PC-3 (cell line): ENCODE results near the gene SCIMP. TPM values are rescaled to one million over a fixed set of nuclear protein-coding genes. Genes with fewer than 3 reads are reported as not detected.

Experiments used
- ATAC-seq: fragments of 200-7000 bp; cut with Tn5 transposase; 2 replicates; pipeline ENCODE4 v1.9.1; 2020; ENCODE audit warnings: mild to moderate bottlenecking, moderate library complexity
- BruUV-seq: library from RNA; stranded (reverse); fragments of 400-500 nt; replicated peaks from 2 replicates; lab custom pipeline; 2021; lab: Mats Ljungman, UMichigan
- CTCF ChIA-PET: fragments of 300-600 bp; sonication (Branson Sonifier 250); formaldehyde crosslinking; loops from one replicate; lab custom pipeline; 2022; ENCODE audit warnings: antibody characterized with exemption; lab: Charles Lee
- POLR2A ChIA-PET: fragments of 300-600 bp; sonication (Branson Sonifier 250); formaldehyde crosslinking; loops from one replicate; lab custom pipeline; 2022; ENCODE audit warnings: antibody characterized with exemption; ENCODE audit not compliant: unreplicated experiment; lab: Charles Lee
- DNase-seq: peaks from one replicate; pipeline ENCODE4 v3.0.0-alpha.2; 2015
- H2AFZ ChIP-seq: fragments of 300-600 bp; sonication (generic); 2 replicates; pipeline ENCODE4 v1.6.0; 2016; ENCODE audit warnings: antibody characterized with exemption, low read length
- H3F3A ChIP-seq: fragments of 300-600 bp; sonication (generic); one replicate; pipeline ENCODE4 v1.6.0; 2017; ENCODE audit warnings: antibody characterized with exemption, low read length, control low read depth, mild to moderate bottlenecking; ENCODE audit not compliant: unreplicated experiment
- H3K27ac ChIP-seq: fragments of 300-600 bp; sonication (generic); 2 replicates; pipeline ENCODE4 v1.5.1; 2016; ENCODE audit warnings: mild to moderate bottlenecking, low read length
- H3K27me3 ChIP-seq: fragments of 300-600 bp; sonication (generic); 2 replicates; pipeline ENCODE4 v1.6.1; 2016; ENCODE audit warnings: low read length, mixed read lengths
- H3K36me3 ChIP-seq: fragments of 300-600 bp; sonication (generic); 2 replicates; pipeline ENCODE4 v1.6.1; 2016; ENCODE audit warnings: low read depth, mixed run types, low read length, mixed read lengths
- H3K4me1 ChIP-seq: fragments of 300-600 bp; sonication (generic); 2 replicates; pipeline ENCODE4 v1.5.1; 2016; ENCODE audit warnings: low read length; ENCODE audit not compliant: insufficient read depth
- H3K4me2 ChIP-seq: fragments of 300-600 bp; sonication (generic); 2 replicates; pipeline ENCODE4 v1.6.0; 2016; ENCODE audit warnings: low read length
- H3K4me3 ChIP-seq: fragments of 300-600 bp; sonication (generic); 2 replicates; pipeline ENCODE4 v1.5.1; 2016; ENCODE audit warnings: mild to moderate bottlenecking, low read length, mixed read lengths
- H3K79me2 ChIP-seq: fragments of 300-600 bp; sonication (generic); 2 replicates; pipeline ENCODE4 v1.6.1; 2017; ENCODE audit warnings: low read length, mixed read lengths
- H3K9ac ChIP-seq: fragments of 300-600 bp; sonication (generic); 2 replicates; pipeline ENCODE4 v1.6.0; 2016; ENCODE audit warnings: mild to moderate bottlenecking, low read length
- H3K9me2 ChIP-seq: fragments of 300-600 bp; sonication (generic); replicated peaks from 2 replicates; pipeline ENCODE4 v1.6.1; 2016; ENCODE audit warnings: mixed run types, low read length, mixed read lengths
- H3K9me3 ChIP-seq: fragments of 300-600 bp; sonication (generic); 2 replicates; pipeline ENCODE4 v1.6.1; 2016; ENCODE audit warnings: low read length, mixed read lengths
- H4K20me1 ChIP-seq: fragments of 300-600 bp; sonication (generic); 2 replicates; pipeline ENCODE4 v1.6.1; 2016; ENCODE audit warnings: low read length, mixed read lengths
- CTCF ChIP-seq: fragments of 300-600 bp; sonication (generic); conservative IDR thresholded peaks from 2 replicates; pipeline ENCODE4 v1.5.1; 2017; ENCODE audit warnings: antibody characterized with exemption, low read depth, mild to moderate bottlenecking, low read length
- EZH2 ChIP-seq: fragments of 300-600 bp; sonication (generic); IDR thresholded peaks from one replicate; pipeline ENCODE4 v1.6.1; 2017; ENCODE audit warnings: antibody characterized with exemption, mild to moderate bottlenecking, low read length; ENCODE audit not compliant: unreplicated experiment
- EZH2phosphoT487 ChIP-seq: fragments of 300-600 bp; sonication (generic); IDR thresholded peaks from 2 replicates; pipeline ENCODE4 v1.6.1; 2018; ENCODE audit warnings: mild to moderate bottlenecking, antibody characterized with exemption, low read length, borderline replicate concordance
- intact Hi-C: fragments of 100-400 bp; cut with micrococcal nuclease; formaldehyde crosslinking; loops from 2 replicates; pipeline ENCODE4 v1.9.0; 2023
- total RNA-seq: library from RNA; depleted of rRNA; stranded (reverse); fragments of >200 nt; gene quantifications from 2 replicates; pipeline ENCODE4 v1.2.3, GENCODE V29; 2014

The SCIMP gene
- total RNA-seq, 1 experiment from 2014 or later = not detected

GRCh38 chr17:5194346-5194745 lies 40.3 kb downstream of the SCIMP start:
- intact Hi-C loops = no loop called here
- DNase-seq = no peak
- CTCF ChIA-PET = no interaction called here
- POLR2A ChIA-PET = no interaction called here
- H3K79me2 ChIP-seq = peaks cover 21% of the 10 kb centered on the region
- no peak for ATAC-seq
- H3K27ac ChIP-seq = no peak overlapping the region
- H3K36me3 ChIP-seq = peaks cover 12% of the 10 kb centered on the region
- H3K4me3 ChIP-seq = no peak overlapping the region
- H2AFZ ChIP-seq = no peak overlapping the region
- no peak overlapping the region for H3K9ac ChIP-seq
- no peak overlapping the region for H3K4me2 ChIP-seq
- H3K9me3 ChIP-seq = no peaks in the 10 kb centered on the region
- H4K20me1 ChIP-seq = no peaks in the 10 kb centered on the region
- no peaks in the 10 kb centered on the region for H3K27me3 ChIP-seq
- no peaks in the 10 kb centered on the region for H3F3A ChIP-seq
- peaks cover 7% of the 10 kb centered on the region; the same call in 1 of the 2 replicates for H3K4me1 ChIP-seq
- no peaks in the 10 kb centered on the region for H3K9me2 ChIP-seq
- BruUV-seq = no TSS peak
- no peak for TF ChIP-seq CTCF
- no peak for TF ChIP-seq EZH2phosphoT487
- TF ChIP-seq EZH2 = no peak

- peaks cover 7% of the 10 kb centered on the region; the same call in 1 of the 2 replicates for H3K4me1 ChIP-seq
- ATAC-seq = peak; percentile 99
- no TSS peak for BruUV-seq
- intact Hi-C loops = no loop called here
- H3K79me2 ChIP-seq = peaks cover 21% of the 10 kb centered on the region
- no peaks in the 10 kb centered on the region for H3F3A ChIP-seq
- H3K36me3 ChIP-seq = peaks cover 30% of the 10 kb centered on the region
- peak within 1 kb of the TSS; percentile 85 for H3K9ac ChIP-seq
- POLR2A ChIA-PET = no interaction called here
- no peak within 1 kb of the TSS for H3K27ac ChIP-seq
- DNase-seq = peak; percentile 91
- no peaks in the 10 kb centered on the region for H4K20me1 ChIP-seq
- H3K27me3 ChIP-seq = no peaks in the 10 kb centered on the region
- TF ChIP-seq CTCF = peak; percentile 68
- no peak for TF ChIP-seq EZH2
- no peaks in the 10 kb centered on the region for H3K9me3 ChIP-seq
- H3K9me2 ChIP-seq = no peaks in the 10 kb centered on the region
- CTCF ChIA-PET = interaction anchor here (0.6 kb wide), 1 partner anchor 139 kb away, joined by 4 read pairs; no protein-coding TSS in a partner anchor
- peak within 1 kb of the TSS; percentile 91 for H3K4me3 ChIP-seq
- peak within 1 kb of the TSS; percentile 82 for H3K4me2 ChIP-seq
- H2AFZ ChIP-seq = peak within 1 kb of the TSS; percentile 83
Observed at GRCh38 chr17:5191541-5192417, 42.9 kb downstream of the SCIMP start, which contains the start of gene ZNF594. ZNF594 (minus strand) TSS chr17:5191868; CDS start chr17:5184256, 7,612 bp downstream.

GRCh38 chr17:5184288-5184687 lies 50.4 kb downstream of the SCIMP start:
- TF ChIP-seq EZH2phosphoT487 = no peak
- TF ChIP-seq CTCF = no peak
- Histone ChIP-seq H3K4me2 (no peak overlapping the region), H3K27ac (no peak overlapping the region), H4K20me1 (no peaks in the 10 kb centered on the region), H3K36me3 (peaks cover 48% of the 10 kb centered on the region), H3K27me3 (no peaks in the 10 kb centered on the region), H2AFZ (no peak overlapping the region), H3K4me1 (no peaks in the 10 kb centered on the region), H3K4me3 (no peak overlapping the region), H3K9me2 (no peaks in the 10 kb centered on the region), H3K9ac (no peak overlapping the region), H3K79me2 (no peaks in the 10 kb centered on the region), H3K9me3 (peaks cover 38% of the 10 kb centered on the region), H3F3A (no peaks in the 10 kb centered on the region)
- BruUV-seq = no TSS peak
- no peak for ATAC-seq
- intact Hi-C loops = no loop called here
- ChIA-PET POLR2A (no interaction called here), CTCF (no interaction called here)
- no peak for DNase-seq
